PC-9 (cell line): ENCODE data around the gene IL34. TPM values are rescaled to one million over a fixed set of nuclear protein-coding genes. Genes with fewer than 3 reads are reported as not detected.

ENCODE experiments used
- BruUV-seq: library from RNA; stranded (reverse); fragments of 400-500 nt; replicated peaks from 2 replicates; lab custom pipeline; 2021; lab: Mats Ljungman, UMichigan
- CTCF ChIA-PET: fragments of 300-600 bp; sonication (Branson Sonifier 250); formaldehyde crosslinking; loops from one replicate; lab custom pipeline; 2022; ENCODE audit warnings: antibody characterized with exemption; lab: Charles Lee
- POLR2A ChIA-PET: fragments of 300-600 bp; sonication (Branson Sonifier 250); formaldehyde crosslinking; loops from one replicate; lab custom pipeline; 2022; ENCODE audit warnings: antibody characterized with exemption; ENCODE audit not compliant: unreplicated experiment; lab: Charles Lee
- DNase-seq, 2 experiments: peaks; one replicate each; pipeline versions ENCODE4 v3.0.0 to v3.0.0-alpha.2; 2015 to 2022; ENCODE audit warnings: mixed read lengths in 1 of 2
- H2AFZ ChIP-seq: fragments of 200-600 bp; sonication (generic); 2 replicates; pipeline ENCODE4 v1.8.1; 2017; ENCODE audit warnings: antibody characterized with exemption
- H3F3A ChIP-seq: fragments of 200-600 bp; sonication (generic); 2 replicates; pipeline ENCODE4 v1.8.1; 2017; ENCODE audit warnings: antibody characterized with exemption, mild to moderate bottlenecking, low read depth; ENCODE audit not compliant: insufficient read depth
- H3K27ac ChIP-seq: fragments of 200-600 bp; sonication (generic); 2 replicates; pipeline ENCODE4 v1.6.1; 2016; ENCODE audit warnings: mixed run types
- H3K27me3 ChIP-seq: fragments of 200-600 bp; sonication (generic); 2 replicates; pipeline ENCODE4 v1.6.1; 2016; ENCODE audit warnings: low read depth, mixed run types; ENCODE audit not compliant: insufficient read depth
- H3K36me3 ChIP-seq: fragments of 200-600 bp; sonication (generic); 2 replicates; pipeline ENCODE4 v1.6.1; 2016; ENCODE audit warnings: low read depth, mixed run types
- H3K4me1 ChIP-seq: fragments of 200-600 bp; sonication (generic); replicated peaks from 2 replicates; pipeline ENCODE4 v1.6.1; 2016; ENCODE audit warnings: mixed run types; ENCODE audit not compliant: insufficient read depth
- H3K4me2 ChIP-seq: fragments of 200-600 bp; sonication (generic); 2 replicates; pipeline ENCODE4 v1.6.1; 2017; ENCODE audit warnings: mixed run types
- H3K4me3 ChIP-seq: fragments of 200-600 bp; sonication (generic); 2 replicates; pipeline ENCODE4 v1.6.1; 2016; ENCODE audit warnings: mixed run types
- H3K79me2 ChIP-seq: fragments of 200-600 bp; sonication (generic); 2 replicates; pipeline ENCODE4 v1.6.1; 2017; ENCODE audit warnings: low read depth, mixed run types
- H3K9me2 ChIP-seq: fragments of 200-600 bp; sonication (generic); 2 replicates; pipeline ENCODE4 v1.8.1; 2017; ENCODE audit warnings: mild to moderate bottlenecking; ENCODE audit not compliant: insufficient read depth
- H3K9me3 ChIP-seq: fragments of 200-600 bp; sonication (generic); 2 replicates; pipeline ENCODE4 v1.8.1; 2016; ENCODE audit warnings: low read depth; ENCODE audit not compliant: insufficient read depth
- H4K20me1 ChIP-seq: fragments of 200-600 bp; sonication (generic); 2 replicates; pipeline ENCODE4 v1.8.1; 2017; ENCODE audit not compliant: insufficient read depth
- CTCF ChIP-seq: fragments of 200-600 bp; sonication (generic); conservative IDR thresholded peaks from 2 replicates; pipeline ENCODE4 v1.6.1; 2017; ENCODE audit warnings: mixed run types, antibody characterized with exemption, mild to moderate bottlenecking, moderate library complexity
- EZH2 ChIP-seq: fragments of 200-600 bp; sonication (generic); IDR thresholded peaks from 2 replicates; pipeline ENCODE4 v1.8.0; 2017; ENCODE audit warnings: antibody characterized with exemption, low read depth
- intact Hi-C: fragments of 100-400 bp; cut with micrococcal nuclease; formaldehyde crosslinking; loops from one replicate; pipeline ENCODE4 v1.10.0; 2022; ENCODE audit not compliant: unreplicated experiment
- total RNA-seq: library from RNA; stranded (reverse); gene quantifications from 2 replicates; pipeline ENCODE4 v1.2.3, GENCODE V29; 2021

The IL34 gene
- total RNA-seq, 1 experiment from 2014 or later, result not detected

GRCh38 chr16:70700101-70701020, 54.0 kb downstream of the IL34 start:
- Histone ChIP-seq H3K4me1 (peaks cover 34% of the 10 kb centered on the region), H4K20me1 (no peaks in the 10 kb centered on the region), H3K27me3 (no peaks in the 10 kb centered on the region), H3K27ac (no peak overlapping the region), H3K36me3 (no peaks in the 10 kb centered on the region), H3F3A (peaks cover 28% of the 10 kb centered on the region), H3K4me2 (no peak overlapping the region), H2AFZ (no peak overlapping the region), H3K4me3 (no peak overlapping the region), H3K9me2 (no peaks in the 10 kb centered on the region), H3K9me3 (no peaks in the 10 kb centered on the region), H3K79me2 (no peaks in the 10 kb centered on the region)
- no peak for DNase-seq
- intact Hi-C loops, result no loop called here
- ChIA-PET POLR2A (no interaction called here), CTCF (no interaction called here)
- BruUV-seq, result no TSS peak
- no peak for TF ChIP-seq EZH2
- TF ChIP-seq CTCF, result no peak

GRCh38 chr16:70701036-70701435, 54.7 kb downstream of the IL34 start:
- Histone ChIP-seq H4K20me1 (no peaks in the 10 kb centered on the region), H3K79me2 (0 out of 2 replicates have a peak, but pooled peaks cover 3% of the 10 kb centered on the region), H3F3A (peaks cover 21% of the 10 kb centered on the region), H3K9me2 (no peaks in the 10 kb centered on the region), H3K36me3 (no peaks in the 10 kb centered on the region), H3K4me2 (no peak overlapping the region), H3K4me3 (no peak overlapping the region), H3K27ac (no peak overlapping the region), H3K4me1 (peaks cover 29% of the 10 kb centered on the region), H3K9me3 (no peaks in the 10 kb centered on the region), H3K27me3 (no peaks in the 10 kb centered on the region), H2AFZ (no peak overlapping the region)
- ChIA-PET POLR2A (no interaction called here), CTCF (no interaction called here)
- TF ChIP-seq CTCF (no peak), EZH2 (no peak)
- intact Hi-C loops, result no loop called here
- no peak for DNase-seq
- BruUV-seq, result no TSS peak

GRCh38 chr16:70701596-70701995, 55.2 kb downstream of the IL34 start:
- Histone ChIP-seq H4K20me1 (no peaks in the 10 kb centered on the region), H2AFZ (no peak overlapping the region), H3K4me2 (no peak overlapping the region), H3K79me2 (0 out of 2 replicates have a peak, but pooled peaks cover 8% of the 10 kb centered on the region), H3K4me1 (peaks cover 29% of the 10 kb centered on the region), H3K4me3 (no peak overlapping the region), H3K9me2 (no peaks in the 10 kb centered on the region), H3F3A (peaks cover 19% of the 10 kb centered on the region), H3K27ac (no peak overlapping the region), H3K27me3 (no peaks in the 10 kb centered on the region), H3K36me3 (no peaks in the 10 kb centered on the region), H3K9me3 (no peaks in the 10 kb centered on the region)
- TF ChIP-seq EZH2 (no peak), CTCF (no peak)
- no peak for DNase-seq
- intact Hi-C loops, result no loop called here
- ChIA-PET POLR2A (no interaction called here), CTCF (no interaction called here)
- no TSS peak for BruUV-seq
